DMS79 treated with DMSO at 0.1 percent for 48 hours (cell line): ENCODE measurements around the gene NIP7.
"Not testable (repeated sequence)": the region's sequence is repeated elsewhere in the genome, so short reads cannot be mapped to it uniquely, and the experiment has no call there.

ENCODE experiments used
- DNase-seq: peaks from one replicate; lab custom pipeline; 2025; lab: John Stamatoyannopoulos, UW

The NIP7 gene

DNA sequence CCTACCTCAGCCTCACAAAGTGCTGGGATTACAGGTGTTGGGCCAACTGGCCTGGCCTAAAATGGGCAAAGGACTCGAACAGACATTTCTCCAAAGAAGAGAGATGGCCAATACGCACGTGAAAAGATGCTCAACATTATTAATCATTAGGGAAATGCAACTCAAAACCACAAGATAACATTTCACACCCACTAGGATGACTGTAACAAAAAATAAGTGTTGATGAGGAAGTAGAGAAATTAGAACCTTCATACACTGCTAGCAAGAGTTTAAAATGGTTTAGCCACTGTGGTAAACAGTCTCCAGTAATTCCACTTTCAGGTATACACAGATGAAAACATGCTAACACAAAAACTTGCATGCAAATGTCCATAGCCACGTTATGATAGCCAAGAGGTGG lies 6.4 kb downstream of the NIP7 start:
- DNase-seq: no peak

DNA sequence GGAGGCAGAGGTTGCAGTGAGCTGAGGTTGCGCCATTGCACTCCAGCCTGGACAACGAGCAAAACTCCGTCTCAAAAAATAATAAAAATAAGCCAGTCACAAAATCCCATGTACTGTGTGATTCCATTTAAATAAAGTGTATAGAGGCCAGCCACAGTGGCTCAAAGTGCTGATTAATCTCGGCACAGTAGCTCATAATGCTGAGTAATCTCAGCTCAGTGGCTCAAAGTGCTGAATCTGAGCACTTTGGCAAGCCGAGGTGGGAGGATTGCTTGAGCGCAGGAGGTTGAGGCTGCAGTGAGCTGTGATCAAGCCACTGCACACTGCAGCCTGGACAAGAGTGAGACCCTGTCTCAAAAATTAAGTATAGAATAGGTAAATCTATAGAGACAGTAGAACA lies 7.1 kb downstream of the NIP7 start:
- no peak for DNase-seq

DNA sequence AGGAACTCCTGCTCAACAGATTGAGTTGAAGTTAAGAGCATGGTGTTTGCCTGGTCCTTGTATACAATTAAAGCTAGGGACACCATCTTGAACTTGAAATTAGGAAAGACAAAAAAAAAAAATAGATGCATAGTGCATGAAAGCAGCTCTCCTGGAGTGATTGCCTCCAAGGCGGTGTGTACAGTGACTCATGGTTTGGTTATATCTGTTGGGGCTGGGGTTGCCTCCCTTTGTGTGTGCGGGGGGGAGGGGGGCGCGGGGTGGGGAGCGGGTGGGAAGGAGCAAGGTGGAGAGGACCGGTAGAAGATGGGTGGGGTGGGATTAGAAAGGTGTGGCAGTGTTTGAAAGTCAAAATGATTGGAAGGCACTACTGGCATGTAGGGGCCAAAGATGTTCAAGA lies 8.7 kb downstream of the NIP7 start:
- DNase-seq: no peak

DNA sequence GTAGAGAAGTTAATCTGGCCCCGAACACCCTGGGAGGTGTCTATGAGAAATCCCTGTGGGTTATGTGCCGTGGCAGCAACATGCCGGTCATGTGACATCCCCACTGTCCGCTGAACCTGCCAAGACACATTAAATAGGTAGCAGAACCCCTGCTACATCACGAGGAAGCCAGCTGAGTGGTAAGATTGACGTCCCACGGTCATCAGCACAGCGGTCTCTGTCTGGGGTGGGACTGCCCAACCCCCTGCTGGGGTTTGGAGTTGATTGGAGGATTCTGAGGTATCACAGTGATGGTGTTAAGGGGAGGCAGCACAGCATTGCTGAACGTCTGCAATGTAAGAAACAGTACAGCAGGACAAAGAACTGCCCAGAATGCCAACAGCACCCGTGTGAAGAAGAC lies 10.0 kb downstream of the NIP7 start:
- no peak for DNase-seq

DNA sequence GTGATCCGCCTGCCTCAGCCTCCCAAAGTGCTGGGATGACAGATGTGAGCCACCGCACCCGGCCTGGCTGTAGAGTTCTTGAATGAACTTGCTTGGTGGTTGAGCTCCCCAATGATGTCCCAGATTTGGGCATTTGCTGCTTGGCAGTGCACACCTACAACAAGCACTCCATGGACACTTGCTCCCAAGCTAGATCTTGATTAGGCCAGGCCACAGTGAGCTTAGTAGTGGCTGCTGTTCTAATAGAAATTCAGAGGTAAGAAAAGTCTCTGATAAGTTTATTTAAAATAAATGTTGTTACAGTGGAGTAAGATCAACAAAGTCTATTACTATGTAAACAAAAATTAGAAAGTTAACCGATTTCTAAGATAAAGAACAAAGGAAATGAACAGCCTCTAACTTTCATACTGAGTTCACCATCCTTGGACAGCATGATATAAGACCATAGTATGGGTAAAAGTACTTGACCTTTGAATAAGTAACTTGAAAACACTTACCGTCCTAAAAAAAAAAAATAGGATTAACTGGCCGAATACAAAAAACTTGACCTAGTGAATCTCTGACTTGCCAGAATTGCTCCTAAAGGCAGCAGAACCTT lies 11.1 kb downstream of the NIP7 start:
- no peak for DNase-seq

DNA sequence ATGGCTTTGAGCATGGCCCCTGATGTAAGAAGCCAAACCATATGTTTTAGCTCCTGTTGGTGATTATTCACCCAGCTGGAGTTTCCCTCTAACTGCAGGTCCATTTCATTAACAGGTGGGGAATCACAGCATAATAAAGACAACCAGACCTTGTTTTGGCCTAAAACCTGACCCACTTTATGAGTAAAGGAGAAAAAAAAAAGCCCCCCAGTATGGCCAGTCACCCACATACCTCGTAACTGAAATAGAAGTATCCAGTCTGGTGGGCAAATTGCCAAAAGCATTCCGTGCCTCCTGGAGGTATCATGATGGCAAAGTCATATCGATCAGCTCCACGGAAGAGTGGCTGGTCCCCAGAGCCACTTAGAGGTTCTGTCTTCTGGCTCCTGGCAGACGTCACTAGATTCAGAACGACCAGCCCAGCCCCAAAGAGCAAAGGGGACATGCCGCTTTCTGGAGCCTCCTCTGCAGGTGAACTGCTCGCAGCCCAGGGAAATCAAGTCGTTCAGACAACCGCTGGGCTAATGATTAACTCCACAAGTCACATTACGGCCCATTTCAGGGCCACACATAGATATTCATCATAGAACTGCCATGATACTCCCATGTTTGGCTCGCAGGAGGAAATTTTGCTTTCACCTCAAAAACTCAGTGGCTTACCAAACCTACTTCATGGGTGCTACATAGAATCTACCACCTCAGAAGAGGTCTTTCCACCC lies 11.9 kb downstream of the NIP7 start, which contains the start of gene TMED6:
Gene TMED6 (minus strand): TSS at position 478 of the 719 bp plus-strand sequence. CDS start 33 bp downstream, at position 445.
- no peak for DNase-seq

DNA sequence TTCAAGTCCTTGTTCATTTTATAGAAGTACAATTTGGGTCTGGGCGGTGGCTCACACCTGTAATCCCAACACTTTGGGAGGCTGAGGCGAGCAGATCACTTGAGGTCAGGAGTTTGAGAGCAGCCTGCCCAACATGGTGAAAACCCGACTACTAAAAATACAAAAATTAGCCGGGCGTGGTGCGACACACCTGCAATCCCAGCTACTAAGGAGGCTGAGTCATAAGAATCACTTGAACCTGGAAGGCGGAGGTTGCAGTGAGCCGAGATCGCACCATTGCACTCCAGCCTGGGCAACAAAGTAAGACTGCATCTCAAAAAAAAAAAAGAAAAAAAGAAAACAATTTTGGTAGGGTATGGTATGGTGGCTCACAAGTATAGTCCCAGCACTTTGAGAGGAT lies 20.5 kb downstream of the NIP7 start:
- not testable (repeated sequence) for DNase-seq

DNA sequence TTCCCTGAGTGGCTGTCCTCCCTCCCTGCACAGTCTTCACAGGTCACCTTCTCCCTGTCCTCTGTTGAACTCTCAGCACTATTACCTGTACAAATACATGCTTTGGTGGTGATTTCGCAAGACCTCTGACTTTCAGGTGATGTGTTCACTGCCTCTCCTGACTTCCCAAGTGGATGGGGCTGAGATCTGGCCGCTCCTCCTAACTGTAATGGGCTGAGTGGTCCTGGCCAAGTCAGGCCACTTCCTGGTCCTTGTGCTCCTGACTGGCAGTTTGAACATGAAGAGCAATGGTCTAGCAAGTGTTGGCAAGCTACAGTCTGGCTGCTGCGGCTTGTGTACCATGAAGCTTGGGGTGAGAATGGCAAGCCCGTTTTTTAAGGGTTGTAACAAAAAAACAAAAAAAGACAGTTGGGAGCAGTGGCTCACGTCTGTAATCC lies 23.7 kb downstream of the NIP7 start:
- no peak for DNase-seq

DNA sequence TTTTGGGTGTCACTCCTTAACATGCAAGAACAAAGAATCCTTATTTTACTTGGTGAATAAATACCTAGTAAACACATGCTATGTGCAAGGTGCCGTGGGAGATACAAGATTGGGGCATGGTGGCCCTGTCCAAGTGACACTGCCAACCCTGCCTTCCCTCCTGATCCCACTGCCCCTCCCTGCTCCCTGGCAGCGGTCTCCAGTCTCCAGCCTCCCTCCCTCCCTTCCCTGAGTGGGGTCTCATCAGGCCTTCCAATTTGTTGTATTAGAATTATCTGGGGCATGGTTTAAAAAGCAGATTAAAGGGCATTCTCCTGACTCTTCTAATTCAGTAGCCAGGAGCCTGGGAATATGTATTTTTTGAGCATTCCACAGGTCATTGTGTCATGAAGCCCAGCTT lies 24.5 kb downstream of the NIP7 start:
- no peak for DNase-seq

DNA sequence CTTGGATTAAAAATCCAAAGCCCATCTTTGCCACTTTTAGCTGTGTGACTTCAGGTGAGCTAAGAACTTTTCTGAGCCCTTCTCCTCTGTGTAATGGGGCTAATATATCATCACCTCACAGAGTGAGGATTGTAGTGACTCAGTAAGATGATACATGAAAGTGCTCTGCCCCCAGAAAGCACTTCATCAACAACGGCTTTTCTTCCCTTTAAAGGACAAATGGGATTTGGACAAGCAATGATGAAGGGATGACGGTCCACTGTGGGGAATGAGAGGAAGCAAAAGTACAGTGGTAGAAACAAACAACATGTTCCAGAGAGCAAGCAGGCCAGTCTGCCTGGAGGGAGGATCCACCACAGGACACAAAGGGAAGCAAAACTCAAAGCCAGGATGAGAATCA lies 26.3 kb downstream of the NIP7 start:
- DNase-seq: no peak

DNA sequence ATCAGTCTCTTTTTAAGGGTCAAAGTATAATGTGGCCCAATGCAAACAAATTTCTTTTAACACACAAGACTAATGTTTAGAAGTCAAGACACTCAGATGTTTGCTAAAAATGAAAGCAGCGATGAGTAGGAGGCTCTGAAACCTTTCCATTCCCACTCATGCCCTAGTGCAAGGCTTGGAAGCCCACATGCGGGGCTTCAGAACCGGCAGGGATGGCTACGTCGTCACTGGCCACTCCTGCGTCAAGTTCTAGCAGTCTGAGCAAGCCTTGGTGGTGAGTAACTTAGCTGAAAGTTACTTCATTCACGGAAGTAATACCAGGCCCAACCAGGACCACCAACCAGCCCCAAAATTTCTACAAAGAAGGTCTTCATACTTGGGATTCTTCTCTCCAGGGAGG lies 26.9 kb downstream of the NIP7 start:
- no peak for DNase-seq

DNA sequence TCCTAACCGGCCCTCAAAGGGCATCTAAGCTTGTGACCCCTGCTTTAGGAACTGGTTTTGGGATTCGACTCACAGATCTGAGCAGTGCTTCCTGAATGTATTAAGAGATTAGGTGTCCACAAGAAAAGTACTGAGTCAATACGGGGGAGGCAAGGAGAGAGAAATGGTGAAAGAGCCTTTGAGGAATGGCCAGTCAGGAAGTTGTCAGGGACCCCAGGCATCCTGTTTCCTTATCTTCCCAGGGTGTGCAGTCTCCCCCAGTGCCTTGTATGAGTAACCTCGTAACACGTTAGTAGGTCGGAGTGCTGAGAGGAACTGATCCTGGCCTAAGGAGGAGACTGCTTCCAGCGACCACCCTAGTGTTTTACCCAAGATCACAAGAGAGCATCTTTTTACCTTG lies 28.4 kb downstream of the NIP7 start:
- DNase-seq: no peak

DNA sequence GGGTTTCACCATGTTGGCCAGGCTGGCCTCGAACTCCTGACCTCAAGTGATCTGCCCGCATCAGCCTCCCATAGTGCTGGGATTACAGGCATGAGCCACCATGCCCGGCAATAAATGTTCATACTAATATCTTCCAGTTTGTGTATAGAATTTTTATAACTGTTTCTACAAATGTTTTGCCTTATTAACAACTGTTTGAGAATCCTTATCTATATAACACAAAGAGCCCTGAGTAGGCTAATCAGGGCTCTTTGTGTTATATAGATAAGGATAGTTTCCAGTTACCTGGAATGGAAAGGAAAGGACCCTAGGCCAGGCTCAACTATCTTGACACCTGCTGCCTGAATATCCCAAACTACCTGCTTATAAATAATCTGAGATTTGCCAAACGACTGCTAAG lies 29.3 kb downstream of the NIP7 start:
- DNase-seq: no peak

DNA sequence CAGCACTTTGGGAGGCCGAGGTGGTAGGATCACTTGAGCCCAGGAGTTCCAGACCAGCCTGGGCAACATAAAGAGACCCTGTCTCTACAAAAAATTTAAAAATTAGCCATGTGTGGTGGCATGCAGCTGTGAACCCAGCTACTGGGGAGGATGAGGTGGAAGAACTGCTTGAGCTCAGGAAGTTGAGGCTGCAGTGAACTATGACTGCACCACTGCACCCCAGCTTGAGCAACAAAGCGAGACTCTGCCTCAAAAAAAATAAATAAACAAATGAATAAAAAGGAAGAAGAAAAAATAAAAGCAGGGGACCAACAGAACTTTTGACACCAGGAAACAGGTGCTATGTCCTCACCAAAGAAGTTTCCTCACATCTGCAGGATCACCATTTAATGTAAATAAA lies 32.0 kb downstream of the NIP7 start:
- no peak for DNase-seq

DNA sequence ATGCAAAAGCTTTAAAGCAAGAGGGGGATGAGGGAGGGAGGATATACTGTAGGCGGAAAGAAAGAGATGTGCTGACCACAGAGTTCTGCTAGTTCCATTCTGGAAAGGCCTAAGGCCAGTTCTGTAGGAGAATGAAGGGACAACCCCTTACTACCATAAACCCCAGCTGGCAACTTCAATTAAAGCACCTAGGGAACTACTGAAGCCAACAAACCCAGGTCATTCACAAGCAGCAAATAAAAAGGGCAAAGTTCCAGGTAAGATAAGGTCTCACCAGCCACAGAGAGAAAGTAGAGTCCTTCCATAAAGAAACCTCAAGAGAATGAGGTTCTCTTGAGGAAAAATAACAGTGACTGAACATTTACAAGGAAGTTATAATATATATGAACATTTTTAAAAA lies 33.4 kb downstream of the NIP7 start:
- DNase-seq: no peak

DNA sequence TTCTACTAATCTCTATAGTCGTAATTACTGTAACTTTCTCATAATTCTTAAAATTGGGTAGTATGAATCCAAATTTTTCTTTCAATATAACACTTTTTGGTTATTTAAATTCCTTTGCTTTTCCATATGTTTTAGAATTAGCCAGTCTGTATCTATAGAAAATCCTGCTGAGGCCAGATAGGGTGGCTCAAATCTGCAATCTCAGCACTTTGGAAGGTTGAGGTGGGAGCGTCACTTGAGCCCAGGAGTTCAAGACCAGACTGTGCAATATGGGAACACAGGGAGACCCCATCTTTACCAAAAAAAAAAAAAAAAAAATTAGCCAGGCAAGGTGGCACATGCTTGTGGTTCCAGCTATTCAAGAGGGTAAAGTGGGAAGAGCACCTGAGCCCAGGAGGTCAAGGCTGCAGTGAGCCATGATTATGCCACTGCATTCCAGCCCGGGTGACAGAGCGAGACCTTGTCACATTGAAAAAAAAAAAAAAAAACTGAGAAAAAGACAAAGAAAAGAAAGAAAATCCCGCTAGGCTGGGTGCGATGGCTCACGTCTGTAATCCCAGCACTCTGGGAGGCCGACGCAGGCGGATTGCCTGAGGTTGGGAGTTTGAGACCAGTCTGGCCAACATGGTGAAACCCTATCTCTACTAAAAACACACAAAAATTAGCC lies 37.0 kb downstream of the NIP7 start:
- no peak for DNase-seq

DNA sequence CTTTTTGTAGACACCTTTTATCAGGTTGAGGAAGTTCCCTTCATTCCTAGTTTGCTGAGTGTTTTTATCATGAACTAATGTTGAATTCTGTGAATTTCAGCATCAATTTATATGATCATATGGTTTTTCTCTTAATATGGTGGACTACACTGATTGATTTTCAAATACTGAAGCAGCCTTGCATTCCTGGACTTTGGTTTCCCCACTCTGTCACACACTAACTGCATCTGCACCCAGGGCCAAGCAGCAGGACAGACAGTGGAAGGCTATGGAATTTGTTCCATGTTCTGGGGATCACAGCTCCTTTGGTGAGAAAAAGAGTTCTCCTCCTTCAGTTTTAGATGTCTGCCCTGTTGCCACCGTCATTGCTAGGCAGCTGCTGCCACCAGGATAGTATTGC lies 38.5 kb downstream of the NIP7 start:
- DNase-seq: no peak

DNA sequence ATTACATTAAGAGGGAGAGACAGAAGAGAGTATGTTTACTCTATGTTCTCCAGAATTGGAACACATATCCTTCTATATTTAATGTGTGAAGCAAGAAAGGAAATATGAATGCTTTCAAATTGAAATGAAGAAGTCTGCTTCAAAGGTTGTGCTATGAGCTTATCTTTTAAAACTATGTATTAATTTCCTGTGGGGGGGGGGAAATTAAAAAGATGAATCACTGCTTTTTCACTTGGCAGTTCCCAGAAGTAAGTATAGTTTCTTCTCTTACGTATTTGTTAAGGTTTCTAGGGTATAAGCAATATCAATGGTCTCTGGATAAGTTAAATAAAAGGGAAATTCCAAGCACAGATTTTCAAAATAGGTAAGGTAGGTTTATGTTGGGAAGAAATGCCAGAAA lies 39.2 kb downstream of the NIP7 start:
- DNase-seq: no peak

DNA sequence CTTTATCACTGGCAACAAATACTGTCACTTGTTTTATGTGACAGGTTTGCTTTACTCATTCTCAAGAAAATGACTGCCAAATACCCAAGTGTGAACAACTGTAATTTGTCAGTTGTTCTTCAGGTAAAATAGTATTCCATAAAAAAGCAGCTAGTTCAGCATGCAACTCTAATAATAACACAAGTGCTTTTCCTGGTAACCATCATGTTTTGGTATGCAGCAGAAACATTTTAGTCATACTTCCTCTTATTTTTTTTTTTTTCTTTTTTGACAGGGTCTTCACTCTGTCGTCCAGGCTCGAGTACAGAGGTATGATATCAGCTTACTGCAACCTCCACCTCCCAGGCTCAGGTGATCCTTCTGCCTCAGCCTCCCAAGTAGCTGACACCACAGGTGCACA lies 41.7 kb downstream of the NIP7 start:
- DNase-seq: no peak

DNA sequence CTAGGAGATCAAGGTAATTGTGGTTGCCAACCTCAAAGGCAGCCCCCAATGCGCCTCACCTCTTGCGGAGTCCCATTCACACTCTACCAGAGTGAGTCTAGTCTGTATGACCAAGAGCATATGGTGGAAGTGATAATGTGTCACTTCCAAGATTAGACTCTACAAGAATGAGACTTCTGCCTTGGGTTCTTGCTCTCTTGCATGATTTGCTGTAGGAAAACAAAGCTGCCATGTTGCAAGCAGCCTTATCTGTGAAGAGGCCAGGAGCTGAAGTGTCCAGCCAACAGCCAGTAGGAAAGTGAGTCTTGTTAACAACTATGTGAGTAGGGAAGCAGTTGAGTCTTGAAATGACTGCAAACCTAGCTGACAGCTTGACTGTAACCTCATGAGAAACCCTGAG lies 42.8 kb downstream of the NIP7 start:
- no peak for DNase-seq

DNA sequence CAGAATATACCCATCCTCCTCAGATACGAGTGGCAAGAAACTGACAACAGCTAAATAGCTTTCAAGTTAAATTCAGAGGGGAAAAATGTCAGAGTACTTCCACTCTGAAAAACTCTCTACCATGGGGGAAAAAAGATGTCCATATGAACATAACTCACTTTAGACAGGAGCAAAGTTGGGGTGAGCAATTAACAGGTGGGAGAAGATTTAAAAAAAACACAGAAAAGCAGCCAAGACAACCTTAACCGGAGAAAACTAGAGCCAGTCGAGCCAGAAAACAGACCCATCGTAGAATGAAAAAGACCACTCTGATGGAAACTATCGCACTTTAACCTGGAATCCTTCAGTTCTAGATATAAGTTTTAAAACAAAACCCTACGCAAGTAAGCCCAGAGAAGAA lies 45.4 kb downstream of the NIP7 start:
- no peak for DNase-seq

DNA sequence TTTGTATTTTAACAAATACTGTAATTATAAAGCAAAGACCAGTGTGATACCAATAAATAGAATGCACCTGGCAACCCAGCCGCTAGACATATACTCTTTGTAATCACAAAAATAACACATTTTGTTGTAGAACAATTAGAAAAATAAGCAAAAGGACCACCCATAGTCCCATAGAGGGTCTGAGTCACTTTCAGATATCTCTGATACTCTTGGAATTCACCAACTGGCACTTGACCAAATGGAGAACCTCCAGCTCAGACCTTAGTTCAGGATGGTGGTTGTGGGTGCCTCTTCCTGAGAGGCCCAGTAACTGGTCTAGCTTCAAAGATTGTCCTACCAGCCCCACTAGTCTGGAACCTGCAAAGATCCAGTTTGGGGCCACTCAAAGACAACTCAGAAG lies 47.0 kb downstream of the NIP7 start:
- DNase-seq: no peak
